ENCODE measurements around the gene MOB3A. TPM values are rescaled to one million over a fixed set of nuclear protein-coding genes. Genes with fewer than 3 reads are reported as not detected.

The MOB3A gene
- total RNA-seq, 1 experiment from 2014 or later: 11.7 TPM

GRCh38 chr19:2120821-2121220, 24.7 kb upstream of the MOB3A start:
- DNase-seq: no peak
- Mint-ChIP-seq H3K4me3 (ENCODE audit: unreplicated experiment) (no peak overlapping the region), H3K9me3 (ENCODE audit: unreplicated experiment) (no peaks in the 10 kb centered on the region), H3K36me3 (ENCODE audit: insufficient read depth, unreplicated experiment) (peaks cover 92% of the 10 kb centered on the region), H3K27me3 (ENCODE audit: insufficient read depth, unreplicated experiment) (no peaks in the 10 kb centered on the region), H3K4me1 (ENCODE audit: low read depth, unreplicated experiment) (no peaks in the 10 kb centered on the region), H3K27ac (ENCODE audit: unreplicated experiment) (no peak overlapping the region)
- ChIA-PET POLR2A (no interaction called here), CTCF (no interaction called here)
- no peak overlapping the region for H3K4me3 ChIP-seq (ENCODE audit: low read depth, low read length)
- peaks cover 1% of the 10 kb centered on the region; the same call in 1 of the 2 replicates for H3K36me3 ChIP-seq (ENCODE audit: control insufficient read depth, insufficient read depth, low read length)
- no peaks in the 10 kb centered on the region for H3K9me3 ChIP-seq
- BruUV-seq (replicated peaks): no TSS peak
- TF ChIP-seq CTCF (IDR thresholded peaks at IDR 0.05; ENCODE audit: insufficient read depth in 1 of 2, low read depth in 1 of 2, low read length in 1 of 2, severe bottlenecking in 1 of 2, unreplicated experiment in 1 of 2): no peak
- no peaks in the 10 kb centered on the region for H3K4me1 ChIP-seq
- intact Hi-C loops (cut with micrococcal nuclease; ENCODE audit: unreplicated experiment): no loop called here
- H3K27me3 ChIP-seq (replicated peaks; ENCODE audit: control insufficient read depth, insufficient read depth, low read length): no peaks in the 10 kb centered on the region

- DNase-seq: no peak
- CTCF ChIA-PET: no interaction called here
- Histone ChIP-seq H3K27me3 (replicated peaks; ENCODE audit: control insufficient read depth, insufficient read depth, low read length) (no peaks in the 10 kb centered on the region), H3K4me1 (no peaks in the 10 kb centered on the region), H3K36me3 (ENCODE audit: control insufficient read depth, insufficient read depth, low read length) (peaks cover 1% of the 10 kb centered on the region; the same call in 1 of the 2 replicates), H3K4me3 (ENCODE audit: low read depth, low read length) (no peak overlapping the region), H3K9me3 (no peaks in the 10 kb centered on the region)
- no TSS peak for BruUV-seq (replicated peaks)
- TF ChIP-seq CTCF (IDR thresholded peaks at IDR 0.05; ENCODE audit: insufficient read depth in 1 of 2, low read depth in 1 of 2, low read length in 1 of 2, severe bottlenecking in 1 of 2, unreplicated experiment in 1 of 2): no peak
- no peak overlapping the region for H3K4me3 Mint-ChIP-seq (ENCODE audit: unreplicated experiment)
- H3K27ac Mint-ChIP-seq (ENCODE audit: unreplicated experiment): no peak overlapping the region
- peaks cover 92% of the 10 kb centered on the region for H3K36me3 Mint-ChIP-seq (ENCODE audit: insufficient read depth, unreplicated experiment)
- POLR2A ChIA-PET: no interaction called here
- intact Hi-C loops (cut with micrococcal nuclease; ENCODE audit: unreplicated experiment): no loop called here
- H3K9me3 Mint-ChIP-seq (ENCODE audit: unreplicated experiment): no peaks in the 10 kb centered on the region
- no peaks in the 10 kb centered on the region for H3K4me1 Mint-ChIP-seq (ENCODE audit: low read depth, unreplicated experiment)
- no peaks in the 10 kb centered on the region for H3K27me3 Mint-ChIP-seq (ENCODE audit: insufficient read depth, unreplicated experiment)
Measured at GRCh38 chr19:2119921-2120785, 24.0 kb upstream of the MOB3A start.

- CTCF ChIA-PET: no interaction called here
Measured at GRCh38 chr19:2118438-2118837, 22.3 kb upstream of the MOB3A start.

More at GRCh38 chr19:2118438-2118837, 22.3 kb upstream of the MOB3A start:
- BruUV-seq (replicated peaks): no TSS peak
- H3K36me3 Mint-ChIP-seq (ENCODE audit: insufficient read depth, unreplicated experiment): peaks cover 92% of the 10 kb centered on the region
- no peaks in the 10 kb centered on the region for H3K4me1 Mint-ChIP-seq (ENCODE audit: low read depth, unreplicated experiment)
- no peaks in the 10 kb centered on the region for H3K27me3 Mint-ChIP-seq (ENCODE audit: insufficient read depth, unreplicated experiment)
- no peaks in the 10 kb centered on the region for H3K9me3 ChIP-seq
- no peak overlapping the region for H3K27ac Mint-ChIP-seq (ENCODE audit: unreplicated experiment)
- no peak overlapping the region for H3K4me3 Mint-ChIP-seq (ENCODE audit: unreplicated experiment)
- intact Hi-C loops (cut with micrococcal nuclease; ENCODE audit: unreplicated experiment): no loop called here
- no peaks in the 10 kb centered on the region for H3K4me1 ChIP-seq
- TF ChIP-seq CTCF (IDR thresholded peaks at IDR 0.05; ENCODE audit: insufficient read depth in 1 of 2, low read depth in 1 of 2, low read length in 1 of 2, severe bottlenecking in 1 of 2, unreplicated experiment in 1 of 2): no peak
- H3K27me3 ChIP-seq (replicated peaks; ENCODE audit: control insufficient read depth, insufficient read depth, low read length): no peaks in the 10 kb centered on the region
- POLR2A ChIA-PET: no interaction called here
- H3K36me3 ChIP-seq (ENCODE audit: control insufficient read depth, insufficient read depth, low read length): peaks cover 3% of the 10 kb centered on the region
- H3K4me3 ChIP-seq (ENCODE audit: low read depth, low read length): no peak overlapping the region
- DNase-seq: no peak
- H3K9me3 Mint-ChIP-seq (ENCODE audit: unreplicated experiment): no peaks in the 10 kb centered on the region

Data from Caco-2 (cell line).